Endothelial cell of hepatic sinusoid (primary cell): Measurements from ENCODE around the gene LIN28B.
"Not testable (repeated sequence)": the region's sequence is repeated elsewhere in the genome, so short reads cannot be mapped to it uniquely, and the experiment has no call there.

Experiments
- in situ Hi-C: cut with HindIII; loops from 2 replicates; pipeline ENCODE4 v1.10.0; 2017; ENCODE audit warnings: low sequenced_read_pairs

Gene LIN28B, protein sequence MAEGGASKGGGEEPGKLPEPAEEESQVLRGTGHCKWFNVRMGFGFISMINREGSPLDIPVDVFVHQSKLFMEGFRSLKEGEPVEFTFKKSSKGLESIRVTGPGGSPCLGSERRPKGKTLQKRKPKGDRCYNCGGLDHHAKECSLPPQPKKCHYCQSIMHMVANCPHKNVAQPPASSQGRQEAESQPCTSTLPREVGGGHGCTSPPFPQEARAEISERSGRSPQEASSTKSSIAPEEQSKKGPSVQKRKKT

DNA sequence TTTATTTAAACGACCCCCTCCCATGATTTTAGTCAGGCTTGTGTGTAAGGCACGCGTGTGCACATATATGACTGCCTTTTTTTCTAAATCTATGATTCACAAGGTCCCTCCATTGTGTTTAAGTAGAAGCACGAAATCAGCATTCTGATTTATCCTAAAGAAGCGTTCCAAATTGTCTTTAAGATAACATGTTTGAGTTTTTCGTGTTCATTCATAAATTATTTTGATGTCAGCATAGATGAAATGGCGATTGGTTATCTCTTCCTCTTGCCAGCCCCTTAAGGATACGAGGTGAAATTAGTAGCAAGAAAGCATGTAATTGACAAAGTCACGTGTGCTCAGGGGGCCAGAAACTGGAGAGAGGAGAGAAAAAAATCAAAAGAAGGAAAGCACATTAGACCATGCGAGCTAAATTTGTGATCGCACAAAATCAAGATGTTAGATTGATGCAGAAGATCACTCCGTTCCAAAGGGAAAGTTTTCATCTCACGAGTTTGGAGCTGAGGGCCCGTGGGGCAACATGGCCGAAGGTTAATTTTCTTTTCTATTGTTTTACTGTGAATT, at the start of gene LIN28B:
TSS of gene LIN28B (plus strand) at position 377 of the 564 bp plus-strand sequence. CDS start at position 521, 144 bp downstream.
- in situ Hi-C loops, result no loop called here

GRCh38 chr6:104908031-104908887, 48.6 kb upstream of the LIN28B start:
- in situ Hi-C loops, result no loop called here

DNA sequence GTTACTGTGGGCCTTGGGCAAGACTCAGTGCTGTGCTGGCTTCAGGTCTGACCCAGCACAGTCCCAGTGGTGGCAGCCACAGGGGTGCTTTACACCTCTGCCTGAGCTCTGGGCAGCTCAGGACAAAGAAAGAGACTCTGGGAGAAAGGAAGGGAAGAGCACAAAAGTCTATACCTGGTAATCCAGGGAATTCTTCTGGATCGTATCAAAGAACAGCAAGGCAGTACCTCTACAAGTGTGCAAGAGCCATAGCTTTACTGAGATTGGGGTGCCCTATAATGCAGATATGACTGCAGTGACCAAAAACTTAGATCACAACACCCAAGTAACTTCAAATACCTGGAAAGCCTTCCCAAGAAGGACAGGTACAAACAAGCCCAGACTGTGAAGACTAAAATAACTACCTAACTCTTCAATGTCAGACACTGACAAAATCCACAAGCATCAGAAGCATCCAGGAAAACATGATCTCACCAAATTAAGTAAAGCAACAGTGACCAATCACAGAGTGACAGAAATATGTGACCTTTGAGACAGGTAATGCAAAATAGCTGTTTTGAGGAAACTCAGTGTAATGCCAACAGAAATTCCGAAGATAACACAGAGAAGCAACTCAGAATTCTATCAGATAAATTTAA, 47.9 kb upstream of the LIN28B start:
- in situ Hi-C loops, result no loop called here

DNA sequence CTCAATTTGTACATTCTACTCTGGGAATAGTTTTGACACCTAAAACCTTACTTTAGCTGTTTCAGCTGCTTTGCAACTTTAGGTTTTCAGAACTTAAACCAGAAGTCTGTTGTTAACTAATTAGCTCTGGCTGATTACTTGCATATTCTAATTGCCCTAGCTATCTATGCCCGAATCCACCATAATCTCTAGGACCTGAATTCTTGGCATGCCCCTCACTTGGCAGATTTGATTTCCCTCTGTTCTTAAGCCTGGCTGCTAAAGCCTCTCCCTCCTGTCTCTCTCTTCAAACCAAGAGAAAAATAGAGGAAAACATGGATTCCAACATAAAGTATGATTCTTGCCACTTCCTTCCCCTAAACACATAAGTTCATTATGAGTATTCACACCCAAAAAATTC, 35.0 kb upstream of the LIN28B start:
- in situ Hi-C loops, result no loop called here

DNA sequence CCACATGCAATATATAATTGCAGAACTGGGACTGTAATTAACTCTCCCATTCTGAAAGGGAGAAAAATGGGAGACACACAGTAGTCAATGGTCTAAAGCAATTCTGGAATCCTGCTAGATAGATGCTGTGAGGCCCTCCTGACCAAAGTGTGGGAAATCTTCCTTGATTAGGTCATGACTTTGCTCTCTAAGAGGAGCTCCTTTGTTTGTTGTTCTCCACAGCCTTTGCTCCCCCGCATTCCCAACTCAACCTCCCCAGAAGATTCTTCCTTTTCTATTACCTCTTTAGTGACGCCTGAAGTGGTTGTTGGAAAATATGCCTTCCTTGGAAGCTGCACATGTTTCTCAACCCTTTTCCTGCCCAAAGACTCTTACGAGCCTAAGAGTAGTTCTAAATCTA, 28.8 kb upstream of the LIN28B start:
- in situ Hi-C loops, result no loop called here

DNA sequence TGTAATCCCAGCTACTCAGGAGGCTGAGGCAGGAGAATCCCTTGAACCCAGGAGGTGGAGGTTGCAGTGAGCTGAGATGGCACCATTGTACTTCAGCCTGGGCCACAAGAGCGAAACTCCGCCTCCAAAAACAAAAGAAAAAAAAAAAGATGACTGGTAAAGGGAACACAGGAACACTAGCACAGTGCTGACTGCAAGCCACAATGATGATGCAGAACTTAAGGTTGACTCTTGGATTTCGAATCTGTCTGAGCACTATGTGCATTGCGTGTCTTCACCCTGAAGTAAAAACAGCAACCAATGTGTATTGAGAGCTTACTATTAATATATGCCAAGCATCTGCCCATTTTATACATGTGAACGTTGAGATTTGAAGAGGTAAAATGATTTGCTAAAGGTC, 27.6 kb upstream of the LIN28B start:
- in situ Hi-C loops, result no loop called here

DNA sequence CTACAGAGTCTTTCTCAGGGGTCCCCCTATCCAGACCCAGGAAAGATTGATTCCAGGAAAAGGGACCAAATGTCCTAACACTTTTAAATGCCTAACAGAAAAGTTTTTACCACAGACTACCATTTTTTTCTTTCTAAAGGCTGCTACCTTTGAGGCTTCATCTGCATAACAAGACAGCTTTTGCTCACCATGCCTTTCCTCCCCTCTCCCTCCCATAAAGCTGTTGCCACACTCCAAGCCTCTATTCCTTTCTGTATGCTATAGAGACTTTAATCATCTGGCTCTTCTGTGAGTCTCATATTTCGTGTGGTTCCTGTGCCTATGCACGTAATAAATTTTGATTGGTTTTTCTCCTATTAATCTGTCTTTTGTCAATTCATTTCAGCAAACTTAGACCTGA, 26.0 kb upstream of the LIN28B start:
- in situ Hi-C loops, result no loop called here

- in situ Hi-C loops, result no loop called here
Measured at GRCh38 chr6:104936766-104937535, 20.0 kb upstream of the LIN28B start.

DNA sequence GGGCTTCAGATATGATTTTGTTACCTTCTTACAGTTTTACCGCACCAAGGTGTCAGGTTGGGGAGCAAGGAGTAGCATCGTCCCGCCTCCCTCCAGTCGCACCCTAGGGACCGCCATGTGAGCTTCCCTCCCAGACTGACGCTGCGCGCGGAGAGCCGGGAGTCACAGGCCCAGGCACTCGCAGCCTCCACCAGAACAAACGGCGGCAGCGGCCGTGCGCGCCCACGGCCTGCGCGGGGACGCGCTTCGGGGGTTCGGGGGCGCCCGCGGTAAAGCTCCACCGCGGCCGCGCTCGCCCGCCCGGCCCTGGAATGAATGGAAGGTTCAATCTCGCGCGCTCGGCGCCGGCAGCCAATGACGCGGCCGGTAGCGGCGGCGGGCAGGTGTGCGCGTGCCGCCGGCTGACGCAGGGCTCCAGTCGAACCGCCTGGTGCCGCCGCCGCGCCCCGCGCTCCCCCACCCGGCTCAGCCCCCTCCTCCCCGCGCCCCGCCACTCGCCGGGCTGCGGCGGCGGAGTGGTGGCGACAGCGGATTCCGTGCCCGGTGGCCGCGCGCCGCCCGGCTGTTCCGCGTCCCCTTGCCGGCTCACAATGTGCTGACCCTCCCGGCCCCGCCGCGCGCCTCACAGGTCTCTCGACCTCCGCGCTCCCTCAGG, 16.5 kb upstream of the LIN28B start:
- in situ Hi-C loops, result no loop called here

DNA sequence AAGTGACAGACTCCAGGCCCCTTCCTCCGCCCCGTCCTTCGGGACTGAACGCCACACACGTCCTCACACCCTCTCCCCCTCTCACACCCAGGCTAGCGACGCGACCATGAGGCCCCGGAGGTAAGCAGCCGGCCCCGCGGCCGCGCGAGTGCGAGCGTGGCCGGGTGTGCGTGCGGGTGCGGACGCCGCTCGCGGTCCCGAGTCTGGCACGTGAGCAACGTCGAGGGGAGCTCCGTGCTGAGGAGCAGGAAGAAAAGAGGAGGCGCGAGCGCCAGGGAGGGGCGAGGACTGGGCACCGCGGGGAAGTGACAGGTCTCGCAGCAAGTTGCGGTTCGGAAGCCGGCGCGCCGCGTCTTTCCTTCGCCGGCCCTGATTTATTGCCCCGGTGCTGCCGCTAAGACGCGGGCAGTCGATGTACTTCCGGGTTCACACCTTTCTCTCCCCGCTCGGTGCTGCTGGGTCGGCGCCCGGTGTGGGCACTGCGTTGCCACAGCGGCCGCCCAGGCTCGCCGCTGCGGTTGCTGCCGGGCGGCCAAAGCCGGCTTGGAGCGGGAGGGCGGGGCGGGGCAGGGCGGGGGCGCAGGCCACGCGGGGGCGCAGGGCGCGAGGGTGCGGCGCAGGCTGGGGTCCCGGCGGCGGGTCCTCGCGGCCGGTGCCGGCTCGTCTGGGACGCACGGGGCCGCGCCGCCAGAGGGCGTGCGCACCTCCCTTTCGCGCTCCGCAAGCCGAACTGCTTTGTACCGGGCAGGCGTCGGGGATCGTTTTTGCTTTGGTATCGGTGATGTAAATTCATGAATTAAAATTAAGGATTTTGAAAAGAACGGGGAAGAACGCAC, 15.8 kb upstream of the LIN28B start:
- in situ Hi-C loops, result no loop called here

- in situ Hi-C loops, result no loop called here
Measured at GRCh38 chr6:104941729-104942091, 15.2 kb upstream of the LIN28B start.

DNA sequence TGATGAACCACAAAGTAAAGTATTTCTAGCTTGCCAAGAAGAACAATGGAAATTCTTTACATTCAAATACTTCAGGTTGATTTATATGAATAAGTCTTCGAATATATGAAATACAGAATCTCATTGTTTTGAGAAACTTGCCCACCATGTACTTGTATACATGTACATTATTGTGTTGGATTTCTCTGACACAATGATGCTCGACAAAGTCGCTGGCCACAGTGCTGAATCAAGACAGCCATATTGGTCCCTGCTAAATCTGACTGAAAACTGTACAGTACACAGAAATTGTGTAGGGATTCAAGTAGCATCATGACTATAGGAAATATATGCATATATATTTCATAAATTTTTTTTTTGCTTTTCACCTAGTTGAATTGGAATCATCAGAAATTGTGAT, 13.1 kb upstream of the LIN28B start:
- in situ Hi-C loops, result no loop called here

- in situ Hi-C loops, result no loop called here
Measured at GRCh38 chr6:104949206-104949605, 7.7 kb upstream of the LIN28B start.

GRCh38 chr6:104951677-104952076, 5.2 kb upstream of the LIN28B start:
- in situ Hi-C loops, result no loop called here

DNA sequence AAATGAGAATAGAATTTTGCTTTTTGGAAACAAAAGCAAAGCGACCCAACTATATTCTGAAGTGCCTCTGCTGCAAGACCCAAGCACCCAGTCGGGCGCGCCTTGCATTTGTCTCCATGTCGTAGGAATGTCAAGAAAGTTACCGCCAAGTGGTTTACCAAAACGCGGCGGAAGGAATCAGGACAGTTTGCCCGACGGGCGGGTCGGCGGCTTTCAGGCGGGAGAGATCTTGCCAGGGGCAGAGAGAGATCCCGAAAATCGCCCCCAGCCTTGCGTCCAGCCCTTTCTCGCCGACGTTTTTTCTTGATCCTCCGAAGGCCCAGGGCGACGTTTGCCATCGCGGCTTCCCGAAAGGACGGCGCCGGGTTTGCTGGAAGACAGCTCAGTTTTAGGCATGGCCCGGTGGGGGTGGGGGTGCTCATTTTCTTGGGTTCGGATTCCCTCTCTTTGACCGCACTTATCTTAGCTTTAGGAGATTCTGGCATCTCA, 4.0 kb upstream of the LIN28B start:
- in situ Hi-C loops, result no loop called here

- in situ Hi-C loops, result not testable (repeated sequence)
Measured at GRCh38 chr6:104953400-104954189, 3.3 kb upstream of the LIN28B start.

GRCh38 chr6:104954190-104954797, 2.6 kb upstream of the LIN28B start:
- in situ Hi-C loops, result no loop called here

GRCh38 chr6:104955491-104955890, 1.4 kb upstream of the LIN28B start:
- in situ Hi-C loops, result no loop called here
